ENCODE results near the gene DNAH5. TPM values are rescaled to one million over a fixed set of nuclear protein-coding genes. Genes with fewer than 3 reads are reported as not detected.

The DNAH5 gene
- total and polyA plus RNA-seq, 2 of the 8 experiments (the other 6 are each of a cell fraction or from before 2014, with no cell fraction given) = 0.30 to 0.73 TPM

DNA sequence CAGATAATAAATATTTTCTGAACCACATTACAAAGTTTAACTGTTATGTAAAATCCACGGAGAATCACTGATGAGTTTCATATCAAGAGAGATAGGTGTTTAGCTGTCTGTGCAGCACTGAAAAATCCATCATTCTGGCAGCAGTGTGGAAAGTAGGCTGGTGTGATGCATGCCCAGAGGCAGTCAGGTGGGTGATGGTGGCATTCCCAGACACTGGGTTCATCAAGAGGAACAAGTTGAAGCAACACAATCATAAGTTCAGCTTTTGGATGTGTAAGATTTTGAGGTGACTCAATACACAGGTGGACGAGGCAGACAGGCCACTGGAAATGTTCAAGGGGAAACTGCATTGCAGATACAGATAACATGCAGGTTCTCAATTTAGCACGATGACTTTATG, 11.9 kb downstream of the DNAH5 start:
- H3K4me1 ChIP-seq (replicated peaks in 1 of 4; ENCODE audit: control insufficient read depth in 3 of 4, insufficient read depth in 4 of 4, low read length in 3 of 4) = no peaks in the 10 kb centered on the region
- H3K4me2 ChIP-seq (ENCODE audit: insufficient read depth in 1 of 2, low read depth in 2 of 2, low read length in 2 of 2) = no peak overlapping the region
- H2BK120ac ChIP-seq (replicated peaks; ENCODE audit: low read depth, low read length) = no peak overlapping the region
- no peaks in the 10 kb centered on the region for H3K79me2 ChIP-seq (ENCODE audit: control insufficient read depth in 1 of 2, insufficient read depth in 2 of 2, low read length in 2 of 2)
- no peak overlapping the region for H4K5ac ChIP-seq (ENCODE audit: insufficient read length, low read depth, low read length)
- no peaks in the 10 kb centered on the region; a peak in 1 of 8 replicates for H3K36me3 ChIP-seq (ENCODE audit: control insufficient read depth in 2 of 4, insufficient read depth in 4 of 4, low read length in 3 of 4)
- no peak overlapping the region for H3K18ac ChIP-seq (ENCODE audit: extremely low read depth, low read length)
- no peak overlapping the region for H3K23ac ChIP-seq (ENCODE audit: insufficient read length)
- H3K56ac ChIP-seq (replicated peaks; ENCODE audit: insufficient read length, low read depth, low read length) = no peak overlapping the region
- H3K27ac ChIP-seq (ENCODE audit: low read depth, low read length) = no peak overlapping the region
- H4K8ac ChIP-seq (ENCODE audit: extremely low read depth, insufficient read depth, low read length) = no peak overlapping the region
- no peak overlapping the region for H2AFZ ChIP-seq (ENCODE audit: low read length)
- H2BK5ac ChIP-seq (ENCODE audit: low read depth, low read length) = no peak overlapping the region
- H3K9ac ChIP-seq (replicated peaks in 1 of 4; ENCODE audit: extremely low read depth in 1 of 4, low read depth in 3 of 4, low read length in 3 of 4) = no peak overlapping the region
- 0 out of 4 replicates have a peak, but pooled peaks cover 0 to 3% of the 10 kb centered on the region in 2 experiments for H3K9me3 ChIP-seq (ENCODE audit: insufficient read depth in 2 of 2, low read depth in 1 of 2, low read length in 1 of 2)
- ChIA-PET POLR2A (ENCODE audit: partially characterized antibody) (no interaction called here), CTCF (ENCODE audit: partially characterized antibody) (no interaction called here)
- no peak overlapping the region for H2BK20ac ChIP-seq (ENCODE audit: low read length)
- DNase-seq (ENCODE audit: low read depth in 1 of 2, low spot score in 2 of 2) = no peak
- H2BK15ac ChIP-seq (ENCODE audit: low read length) = no peak overlapping the region
- no peaks in the 10 kb centered on the region for H4K20me1 ChIP-seq (replicated peaks in 1 of 2; ENCODE audit: control insufficient read depth in 1 of 2, insufficient read depth in 2 of 2, low read length in 2 of 2)
- no peaks in the 10 kb centered on the region for H3K23me2 ChIP-seq (ENCODE audit: low read depth, low read length)
- H3K4ac ChIP-seq (replicated peaks; ENCODE audit: insufficient read length, low read depth, low read length) = no peak overlapping the region
- 92% methylated on average over 3 of the region's 3 CpGs; no CpG with 5 or more reads in 1 of the 2 experiments for WGBS, 2 experiments (ENCODE audit: extremely low coverage in 1 of 2, insufficient coverage in 1 of 2, insufficient read length in 1 of 2, insufficient replicate concordance in 2 of 2, low coverage in 1 of 2, low lambda C conversion rate in 2 of 2, missing lambda C conversion rate in 1 of 2)
- no peak overlapping the region for H2BK12ac ChIP-seq (ENCODE audit: low read depth, low read length)
- no peak overlapping the region for H4K91ac ChIP-seq (replicated peaks; ENCODE audit: insufficient read length, low read length)
- no peak for FAIRE-seq
- no peak overlapping the region for H3K14ac ChIP-seq (ENCODE audit: insufficient read length)
- no peak overlapping the region for H3K4me3 ChIP-seq (ENCODE audit: extremely low read depth in 1 of 4, insufficient read depth in 2 of 4, low read depth in 3 of 4, low read length in 4 of 4)
- no peaks in the 10 kb centered on the region for H3K79me1 ChIP-seq (ENCODE audit: low read depth, low read length)
- H3K27me3 ChIP-seq (replicated peaks in 1 of 4; ENCODE audit: control insufficient read depth in 3 of 4, extremely low read depth in 1 of 4, insufficient read depth in 3 of 4, low read length in 3 of 4) = no peaks in the 10 kb centered on the region
- no peak overlapping the region for H2AK5ac ChIP-seq (ENCODE audit: low read depth, low read length)
- TF ChIP-seq RAD21 (IDR thresholded peaks at IDR 0.05 in 1 of 2, conservative IDR thresholded peaks at IDR 0.05 in 1 of 2; ENCODE audit: low read depth in 2 of 2, low read length in 2 of 2) (no peak), RBBP5 (IDR thresholded peaks at IDR 0.05; ENCODE audit: borderline replicate concordance, low read depth, low read length) (no peak), EP300 (IDR thresholded peaks at IDR 0.05; ENCODE audit: borderline replicate concordance in 1 of 2, low read depth in 2 of 2, low read length in 2 of 2) (no peak), KDM5A (IDR thresholded peaks at IDR 0.05; ENCODE audit: low read length) (no peak), POU5F1 (IDR thresholded peaks at IDR 0.05; ENCODE audit: low read depth, low read length) (no peak), NRF1 (IDR thresholded peaks at IDR 0.05; ENCODE audit: low read depth, low read length) (no peak), SIN3A (conservative IDR thresholded peaks at IDR 0.05 in 1 of 2, IDR thresholded peaks at IDR 0.05 in 1 of 2; ENCODE audit: low read depth in 1 of 2, low read length in 2 of 2) (no peak), SIX5 (IDR thresholded peaks at IDR 0.05; ENCODE audit: low read depth, low read length) (no peak), EZH2 (IDR thresholded peaks at IDR 0.05; ENCODE audit: low read depth, low read length, severe bottlenecking) (no peak), SRF (IDR thresholded peaks at IDR 0.05; ENCODE audit: low read depth, low read length) (no peak), TCF12 (IDR thresholded peaks at IDR 0.05; ENCODE audit: low read depth, low read length) (no peak), RNF2 (IDR thresholded peaks at IDR 0.05; ENCODE audit: borderline replicate concordance, low read depth, low read length, missing control alignments, poor library complexity, severe bottlenecking) (no peak)
- TF ChIP-seq, protein P1, sequence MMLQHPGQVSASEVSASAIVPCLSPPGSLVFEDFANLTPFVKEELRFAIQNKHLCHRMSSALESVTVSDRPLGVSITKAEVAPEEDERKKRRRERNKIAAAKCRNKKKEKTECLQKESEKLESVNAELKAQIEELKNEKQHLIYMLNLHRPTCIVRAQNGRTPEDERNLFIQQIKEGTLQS (IDR thresholded peaks at IDR 0.05; ENCODE audit: insufficient read depth, low read depth, low read length) = no peak

Data from H1 (cell line).